AG04449 (cell line): Measurements from ENCODE around the gene ZBTB7C.

Experiments used
- CTCF ChIA-PET: fragments of 350-600 bp; formaldehyde crosslinking; extraction: SDS; loops from one replicate; lab custom pipeline; 2021; ENCODE audit warnings: antibody characterized with exemption; lab: Yijun Ruan, JAX
- POLR2A ChIA-PET: fragments of 400-600, 350-600 bp; formaldehyde crosslinking; extraction: SDS; loops from one replicate; lab custom pipeline; 2020; ENCODE audit warnings: antibody characterized with exemption, inconsistent platforms; lab: Yijun Ruan, JAX
- DNase-seq: peaks from one replicate; pipeline ENCODE4 v3.0.0-alpha.2; 2010; ENCODE audit warnings: low read depth, low spot score
- H3K4me3 ChIP-seq: 2 replicates; pipeline ENCODE4 v1.5.1; 2011; ENCODE audit warnings: low read depth, mild to moderate bottlenecking, control low read depth, low read length
- TF ChIP-seq, protein P1 (sequence below): IDR thresholded peaks from one replicate; pipeline ENCODE4 v1.5.1; 2011; ENCODE audit warnings: mild to moderate bottlenecking, moderate library complexity, low read length, control low read depth, inconsistent platforms; ENCODE audit not compliant: insufficient read depth; ENCODE audit errors: missing control alignments

Gene ZBTB7C

DNA sequence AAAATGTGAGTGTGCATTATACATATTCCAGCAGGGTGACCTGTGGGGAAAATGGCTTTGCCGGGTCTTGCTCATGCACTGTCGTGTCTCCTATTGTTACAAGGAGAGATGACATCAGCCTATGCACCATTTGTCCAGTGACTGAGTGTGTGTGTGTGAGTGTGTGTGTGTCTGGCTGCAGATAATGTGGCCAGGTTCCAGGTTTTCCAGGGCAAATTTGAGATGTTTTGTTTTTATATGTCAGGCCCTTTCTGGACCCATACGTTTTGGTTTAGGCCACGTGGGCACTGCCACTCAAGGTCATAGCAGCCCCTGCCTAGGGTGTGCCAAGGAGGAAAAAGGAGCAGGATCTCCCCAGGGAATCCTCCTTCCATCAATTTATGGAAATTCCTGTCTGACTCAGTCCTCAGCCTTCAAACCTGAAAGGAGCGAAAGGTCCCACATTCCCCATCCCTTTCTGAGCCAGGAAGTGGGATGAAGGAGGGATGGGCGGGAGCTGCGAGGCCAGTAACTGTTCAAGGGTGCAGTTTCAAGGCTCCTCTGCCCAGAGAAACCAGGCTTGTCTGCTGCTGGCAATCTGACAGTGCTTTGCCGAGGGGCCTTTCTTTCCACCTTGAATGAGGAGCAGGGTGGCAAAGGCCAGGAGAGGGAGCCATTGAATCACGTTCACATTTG is 385.7 kb downstream of the ZBTB7C start:
- TF ChIP-seq, protein P1, sequence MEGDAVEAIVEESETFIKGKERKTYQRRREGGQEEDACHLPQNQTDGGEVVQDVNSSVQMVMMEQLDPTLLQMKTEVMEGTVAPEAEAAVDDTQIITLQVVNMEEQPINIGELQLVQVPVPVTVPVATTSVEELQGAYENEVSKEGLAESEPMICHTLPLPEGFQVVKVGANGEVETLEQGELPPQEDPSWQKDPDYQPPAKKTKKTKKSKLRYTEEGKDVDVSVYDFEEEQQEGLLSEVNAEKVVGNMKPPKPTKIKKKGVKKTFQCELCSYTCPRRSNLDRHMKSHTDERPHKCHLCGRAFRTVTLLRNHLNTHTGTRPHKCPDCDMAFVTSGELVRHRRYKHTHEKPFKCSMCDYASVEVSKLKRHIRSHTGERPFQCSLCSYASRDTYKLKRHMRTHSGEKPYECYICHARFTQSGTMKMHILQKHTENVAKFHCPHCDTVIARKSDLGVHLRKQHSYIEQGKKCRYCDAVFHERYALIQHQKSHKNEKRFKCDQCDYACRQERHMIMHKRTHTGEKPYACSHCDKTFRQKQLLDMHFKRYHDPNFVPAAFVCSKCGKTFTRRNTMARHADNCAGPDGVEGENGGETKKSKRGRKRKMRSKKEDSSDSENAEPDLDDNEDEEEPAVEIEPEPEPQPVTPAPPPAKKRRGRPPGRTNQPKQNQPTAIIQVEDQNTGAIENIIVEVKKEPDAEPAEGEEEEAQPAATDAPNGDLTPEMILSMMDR, result peak; percentile 23
- H3K4me3 ChIP-seq, result no peak overlapping the region
- ChIA-PET CTCF (interaction anchor here (0.7 to 6.3 kb wide), 9 partner anchors 10 to 436 kb away, joined by 3 to 44 read pairs (median 5); no protein-coding TSS in a partner anchor), POLR2A (no interaction called here)
- DNase-seq, result no peak

DNA sequence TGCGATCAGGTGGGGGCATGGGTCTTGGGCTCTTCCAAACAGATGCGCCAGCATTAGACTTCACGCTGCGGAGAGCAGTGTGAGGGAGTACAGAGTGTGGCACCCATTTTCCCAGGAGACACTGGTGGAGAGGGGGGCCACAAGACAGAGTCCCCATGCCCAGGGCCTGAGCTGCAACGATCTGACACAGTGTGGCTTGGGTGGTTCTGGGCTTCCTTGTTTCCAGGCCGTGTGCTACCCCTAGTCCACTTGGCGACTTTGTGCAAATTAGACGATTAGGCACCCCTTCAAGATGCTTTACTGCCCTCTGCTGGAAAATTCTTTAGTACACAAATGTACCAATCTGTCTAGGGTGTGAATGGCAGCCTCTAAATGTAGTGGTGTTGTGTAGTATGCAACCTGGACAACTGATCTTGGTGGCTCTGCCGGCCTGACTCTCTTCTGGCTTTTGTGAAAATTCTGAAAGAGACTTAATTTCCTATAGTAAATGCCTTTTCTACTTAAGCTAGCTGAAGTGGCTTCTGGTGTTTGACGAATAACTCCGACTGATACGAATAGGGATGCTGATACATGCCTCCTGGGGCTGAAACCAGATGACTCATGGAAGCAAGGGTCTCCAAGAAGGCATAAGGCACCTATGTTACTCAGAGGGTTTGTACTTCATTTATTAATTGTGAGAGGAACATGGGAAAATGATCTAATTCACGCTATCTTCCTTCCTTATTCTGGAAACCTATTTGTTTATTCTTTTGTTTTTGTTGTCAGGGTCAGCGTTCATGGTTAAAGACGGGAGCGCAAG is 386.5 kb downstream of the ZBTB7C start:
- H3K4me3 ChIP-seq, result no peak overlapping the region
- CTCF ChIA-PET, result interaction anchor here (1.6 to 6.3 kb wide), 4 partner anchors 15 to 251 kb away, joined by 6 to 44 read pairs (median 10); no protein-coding TSS in a partner anchor
- TF ChIP-seq, protein P1, result peak; percentile 53
- POLR2A ChIA-PET, result no interaction called here
- no peak for DNase-seq

DNA sequence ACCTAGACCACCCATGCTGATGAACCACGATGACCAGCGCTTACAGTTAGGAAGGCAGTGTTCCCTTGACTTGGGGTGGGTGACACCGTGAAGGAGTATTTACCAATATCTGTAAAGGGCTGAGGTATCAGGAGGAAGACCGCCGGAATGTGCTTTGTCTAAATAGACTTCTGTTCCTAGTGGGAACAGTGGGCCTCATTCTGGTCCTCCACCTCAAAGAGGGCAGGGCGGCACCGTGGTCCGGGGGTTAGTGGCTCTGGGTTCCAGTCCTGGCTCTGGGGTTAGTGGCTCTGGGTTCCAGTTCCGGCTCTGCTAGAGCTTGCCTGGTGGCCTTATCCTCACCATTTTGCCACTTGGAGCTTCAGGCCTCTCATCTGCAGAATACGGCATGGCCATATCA is 387.2 kb downstream of the ZBTB7C start:
- no peak for DNase-seq
- POLR2A ChIA-PET, result interaction anchor here (0.6 kb wide), 1 partner anchor 439 kb away, joined by 3 read pairs; no protein-coding TSS in a partner anchor
- TF ChIP-seq, protein P1, result no peak
- H3K4me3 ChIP-seq, result no peak overlapping the region
- CTCF ChIA-PET, result interaction anchor here (1.6 to 6.3 kb wide), 4 partner anchors 14 to 251 kb away, joined by 6 to 44 read pairs (median 10); no protein-coding TSS in a partner anchor

DNA sequence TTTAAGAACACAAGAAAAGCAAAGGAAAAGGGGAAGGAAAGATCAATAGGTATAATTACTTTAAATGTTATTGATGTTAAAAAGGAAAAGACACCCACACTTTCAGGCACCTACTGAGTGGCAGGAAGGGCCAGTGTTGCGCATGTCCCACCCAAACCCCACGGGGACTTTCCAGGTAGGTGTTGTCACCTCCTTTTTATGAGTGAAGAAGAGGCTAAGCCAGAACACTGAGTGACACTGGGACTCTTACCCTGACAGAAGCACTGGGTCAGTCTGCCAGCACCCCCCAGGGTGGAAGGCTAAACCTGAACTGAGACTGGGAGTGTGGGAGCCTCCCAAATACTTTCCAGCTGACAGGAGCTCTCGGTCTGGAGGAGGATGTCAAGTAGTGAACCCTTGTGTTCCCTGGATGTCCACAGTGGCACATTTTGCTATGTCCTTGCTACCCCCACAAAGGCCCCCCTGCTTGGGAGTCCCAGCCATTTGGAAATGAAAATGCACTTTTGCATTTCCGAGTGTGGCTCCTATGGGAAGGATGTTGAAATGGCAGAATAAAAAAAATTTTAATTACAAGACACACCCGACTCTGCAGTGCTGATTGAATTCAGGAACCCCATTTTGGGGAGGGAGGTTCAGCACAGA is 387.8 kb downstream of the ZBTB7C start:
- ChIA-PET CTCF (interaction anchor here (1.6 to 6.3 kb wide), 4 partner anchors 14 to 250 kb away, joined by 6 to 44 read pairs (median 10); no protein-coding TSS in a partner anchor), POLR2A (interaction anchor here (0.6 kb wide), 1 partner anchor 440 kb away, joined by 3 read pairs; no protein-coding TSS in a partner anchor)
- TF ChIP-seq, protein P1, result no peak
- no peak for DNase-seq
- H3K4me3 ChIP-seq, result no peak overlapping the region

DNA sequence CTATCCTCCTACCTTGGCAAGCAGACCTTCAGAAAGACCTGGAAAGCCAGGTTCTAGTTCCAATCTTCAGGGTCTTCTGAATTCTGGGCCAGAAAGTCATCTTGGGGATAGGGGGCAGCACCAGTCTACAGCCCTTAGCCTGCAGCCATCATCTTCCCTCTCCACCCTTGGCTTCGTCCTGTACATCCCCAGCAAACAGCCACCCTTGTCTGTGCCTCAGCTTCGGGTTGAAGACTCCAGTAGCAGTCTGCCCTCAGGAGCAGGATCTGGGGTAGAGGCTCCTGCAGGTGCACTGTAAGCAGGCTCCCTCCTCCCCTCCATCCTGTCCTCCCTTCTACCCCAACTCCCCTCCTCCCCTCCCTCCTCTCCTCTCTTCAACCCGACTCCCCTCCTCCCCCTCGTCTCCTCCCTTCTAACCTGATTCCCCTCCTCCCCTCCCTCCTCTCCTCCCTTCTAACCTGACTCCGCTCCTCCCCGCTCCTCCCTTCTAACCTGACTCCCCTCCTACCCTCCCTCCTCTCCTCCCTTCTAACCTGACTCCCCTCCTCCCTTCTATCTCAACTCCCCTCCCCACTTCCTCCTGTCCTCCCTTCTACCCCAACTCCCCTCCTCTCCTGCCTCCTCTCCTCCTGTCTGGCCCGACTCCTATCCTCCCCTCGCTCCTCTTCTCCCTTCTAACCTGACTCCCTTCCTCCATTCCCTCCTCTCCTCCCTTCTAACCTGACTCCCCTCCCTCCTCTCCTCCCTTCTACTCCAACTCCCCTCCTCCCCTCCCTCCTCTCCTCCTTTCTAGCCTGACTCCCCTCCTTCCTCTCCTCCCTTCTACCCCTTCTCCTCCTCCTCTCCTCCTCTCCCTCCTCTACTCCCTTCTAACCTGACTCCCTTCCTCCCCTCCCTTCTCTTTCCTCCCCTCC is 388.6 kb downstream of the ZBTB7C start:
- POLR2A ChIA-PET, result no interaction called here
- CTCF ChIA-PET, result interaction anchor here (1.9 to 6.3 kb wide), 4 partner anchors 9 to 249 kb away, joined by 11 to 44 read pairs (median 13); no protein-coding TSS in a partner anchor
- TF ChIP-seq, protein P1, result no peak
- no peak for DNase-seq
- H3K4me3 ChIP-seq, result no peak overlapping the region
